Spleen (tissue), 11 donors: ENCODE measurements around the gene NGEF. TPM values are rescaled to one million over a fixed set of nuclear protein-coding genes. Genes with fewer than 3 reads are reported as not detected.

Source experiments
- DNase-seq: peaks from one replicate; pipeline ENCODE4 v3.0.0-alpha.2; 2020
- H3K27ac ChIP-seq, 8 donors: fragments of 200-600 bp; sonication (generic) in 7 of 8; 1 replicate in 4 of 8; 2 replicates in 4 of 8; pipeline versions ENCODE4 v1.5.0 to v1.8.0; 2016 to 2021; ENCODE audit warnings: inconsistent platforms in 4 of 8, mild to moderate bottlenecking in 4 of 8, moderate library complexity in 1 of 8
- H3K27me3 ChIP-seq, 7 donors: fragments of 200-600 bp; sonication (generic) in 6 of 7; replicated peaks in 1 of 7; 1 replicate in 4 of 7; 2 replicates in 3 of 7; pipeline versions ENCODE4 v1.5.0 to v1.8.0; 2016 to 2021; ENCODE audit warnings: inconsistent platforms in 3 of 7, mild to moderate bottlenecking in 1 of 7
- H3K36me3 ChIP-seq, 6 donors: fragments of 200-600 bp; sonication (generic) in 5 of 6; 1 replicate in 4 of 6; 2 replicates in 2 of 6; pipeline versions ENCODE4 v1.5.0 to v1.8.0; 2016 to 2021; ENCODE audit warnings: inconsistent platforms in 2 of 6
- H3K4me1 ChIP-seq, 6 donors: fragments of 200-600 bp; sonication (generic) in 5 of 6; 1 replicate in 3 of 6; 2 replicates in 3 of 6; pipeline versions ENCODE4 v1.5.0 to v1.8.0; 2016 to 2021; ENCODE audit warnings: inconsistent platforms in 3 of 6
- H3K4me3 ChIP-seq, 8 donors: fragments of 200-600 bp; sonication (generic) in 7 of 8; 1 replicate in 4 of 8; 2 replicates in 4 of 8; pipeline versions ENCODE4 v1.5.0 to v1.8.0; 2016 to 2021; ENCODE audit warnings: inconsistent platforms in 4 of 8, mild to moderate bottlenecking in 4 of 8, moderate library complexity in 2 of 8
- H3K9me3 ChIP-seq, 8 donors: fragments of 200-600 bp; sonication (generic) in 7 of 8; 1 replicate in 4 of 8; 2 replicates in 4 of 8; pipeline versions ENCODE4 v1.5.0 to v1.8.0; 2016 to 2021; ENCODE audit warnings: inconsistent platforms in 4 of 8
- CTCF ChIP-seq, 11 experiments: fragments of 200-600 bp in 7 of 11; fragments of 450-650 bp in 4 of 11; sonication (generic) in 4 of 11; IDR thresholded peaks in 8 of 11; conservative IDR thresholded peaks in 3 of 11; 1 replicate in 7 of 11; 2 replicates in 4 of 11; pipeline versions ENCODE4 v1.4.0 to v1.8.0; 2016 to 2021; ENCODE audit warnings: antibody characterized with exemption in 11 of 11, inconsistent platforms in 4 of 11, mild to moderate bottlenecking in 1 of 11
- POLR2A ChIP-seq, 3 donors: fragments of 450-650 bp; IDR thresholded peaks; one replicate each; pipeline ENCODE4 v1.5.1; 2017; ENCODE audit warnings: antibody characterized with exemption in 3 of 3, mild to moderate bottlenecking in 1 of 3
- POLR2AphosphoS5 ChIP-seq, 3 donors: sonication (generic); formaldehyde crosslinking; IDR thresholded peaks; one replicate each; pipeline ENCODE4 v1.5.1; 2017; ENCODE audit warnings: antibody characterized with exemption in 3 of 3
- WGBS, 5 donors: extraction: QIAGEN DNeasy Blood & Tissue Kit in 3 of 5; methylation state at CpG; one replicate each; pipeline versions ENCODE4 v1.1.5 to v1.1.7; 2013 to 2018; 5-methylcytosine and 5-hydroxymethylcytosine counted together
- intact Hi-C: fragments of 100-400 bp; cut with DNase I; formaldehyde crosslinking; loops from one replicate; pipeline ENCODE4 v1.15.0; 2023; ENCODE audit warnings: low total_unique reads
- polyA plus RNA-seq, 3 donors: library from polyadenylated mRNA; stranded (reverse); fragments of 200-250 nt; gene quantifications; one replicate each; pipeline ENCODE4 v1.2.1, GENCODE V29; 2013
- total RNA-seq, 7 donors: library from RNA; depleted of rRNA in 3 of 7; stranded (reverse); fragments of >200 nt in 3 of 7; fragmentation: NEBNext Ultra II Directional in 4 of 7; extraction: Animal tissue kit (Norgen Biotek cat#: 25700) in 4 of 7; gene quantifications; one replicate each; pipeline versions ENCODE4 v1.1.0 to v1.2.1, GENCODE V29; 2016 to 2021
- donor health status: healthy with polysubstance abuse.
- donor health status: DM: no; HTN: no; CAD: no; lungs with moderate emphysema.
- donor health status: DM: no; HTN: no; CAD: no.
- donor health status: Bipolar disorder and iron deficiency.
- donor health status: healthy.
- donor health status: DM: no; HTN: no; CAD: no.
- donor health status: DM: yes; HTN: yes; CAD: no.

Gene NGEF
- total and polyA plus RNA-seq, 10 donors: 0.23 to 0.79 (median 0.43) TPM; not detected in 5

GRCh38 chr2:233003658-233004555 lies 9.1 kb downstream of the NGEF start:
- no peaks in the 10 kb centered on the region for H3K4me1 ChIP-seq
- intact Hi-C loops: no loop called here
- no peak overlapping the region for H3K27ac ChIP-seq
- TF ChIP-seq POLR2A (IDR thresholded peaks at IDR 0.05): no peak
- TF ChIP-seq POLR2AphosphoS5 (IDR thresholded peaks at IDR 0.05): no peak
- no peak for TF ChIP-seq CTCF (IDR thresholded peaks at IDR 0.05 in 8 of 11, conservative IDR thresholded peaks at IDR 0.05 in 3 of 11)
- WGBS, 5 donors: 72 to 86% (median 86%) methylated on average over 7 to 9 of the region's 9 CpGs
- no peak overlapping the region for H3K4me3 ChIP-seq
- H3K36me3 ChIP-seq: no peaks in the 10 kb centered on the region
- no peaks in the 10 kb centered on the region for H3K9me3 ChIP-seq
- no peaks in the 10 kb centered on the region for H3K27me3 ChIP-seq
- peak; percentile 55 for DNase-seq

GRCh38 chr2:233002829-233003657 lies 10.0 kb downstream of the NGEF start:
- H3K9me3 ChIP-seq: no peaks in the 10 kb centered on the region
- H3K27me3 ChIP-seq: no peaks in the 10 kb centered on the region
- intact Hi-C loops: no loop called here
- H3K4me3 ChIP-seq: no peak overlapping the region
- TF ChIP-seq CTCF (IDR thresholded peaks at IDR 0.05 in 8 of 11, conservative IDR thresholded peaks at IDR 0.05 in 3 of 11) (no peak), POLR2A (IDR thresholded peaks at IDR 0.05) (no peak), POLR2AphosphoS5 (IDR thresholded peaks at IDR 0.05) (no peak)
- WGBS, 5 donors: 82 to 94% (median 85%) methylated on average over 18 to 19 of the region's 19 CpGs
- H3K4me1 ChIP-seq: no peaks in the 10 kb centered on the region
- DNase-seq: peak; percentile 43
- no peaks in the 10 kb centered on the region for H3K36me3 ChIP-seq
- H3K27ac ChIP-seq: no peak overlapping the region

GRCh38 chr2:233000886-233001750 lies 11.9 kb downstream of the NGEF start:
- DNase-seq: peak; percentile 56
- Histone ChIP-seq H3K27ac (no peak overlapping the region), H3K36me3 (no peaks in the 10 kb centered on the region), H3K4me3 (no peak overlapping the region), H3K27me3 (no peaks in the 10 kb centered on the region), H3K9me3 (no peaks in the 10 kb centered on the region), H3K4me1 (no peaks in the 10 kb centered on the region)
- WGBS, 5 donors: 85 to 94% (median 91%) methylated on average over 17 to 20 of the region's 20 CpGs
- intact Hi-C loops: no loop called here
- TF ChIP-seq CTCF (IDR thresholded peaks at IDR 0.05 in 8 of 11, conservative IDR thresholded peaks at IDR 0.05 in 3 of 11) (no peak), POLR2AphosphoS5 (IDR thresholded peaks at IDR 0.05) (no peak), POLR2A (IDR thresholded peaks at IDR 0.05) (no peak)
